Measurements from ENCODE around the gene RANBP3.
A peak's percentile ranks its signal among the peaks of the same experiment; 100 is the strongest.

GRCh38 chr19:5993648-5994358, 15.9 kb upstream of the RANBP3 start:
- TF ChIP-seq ISL1 (CRISPR knock-in tag; IDR thresholded peaks at IDR 0.05), result no peak
- no peak for TF ChIP-seq CREB5 (CRISPR knock-in tag; IDR thresholded peaks at IDR 0.05; ENCODE audit: low read depth)
- TF ChIP-seq, protein P1, sequence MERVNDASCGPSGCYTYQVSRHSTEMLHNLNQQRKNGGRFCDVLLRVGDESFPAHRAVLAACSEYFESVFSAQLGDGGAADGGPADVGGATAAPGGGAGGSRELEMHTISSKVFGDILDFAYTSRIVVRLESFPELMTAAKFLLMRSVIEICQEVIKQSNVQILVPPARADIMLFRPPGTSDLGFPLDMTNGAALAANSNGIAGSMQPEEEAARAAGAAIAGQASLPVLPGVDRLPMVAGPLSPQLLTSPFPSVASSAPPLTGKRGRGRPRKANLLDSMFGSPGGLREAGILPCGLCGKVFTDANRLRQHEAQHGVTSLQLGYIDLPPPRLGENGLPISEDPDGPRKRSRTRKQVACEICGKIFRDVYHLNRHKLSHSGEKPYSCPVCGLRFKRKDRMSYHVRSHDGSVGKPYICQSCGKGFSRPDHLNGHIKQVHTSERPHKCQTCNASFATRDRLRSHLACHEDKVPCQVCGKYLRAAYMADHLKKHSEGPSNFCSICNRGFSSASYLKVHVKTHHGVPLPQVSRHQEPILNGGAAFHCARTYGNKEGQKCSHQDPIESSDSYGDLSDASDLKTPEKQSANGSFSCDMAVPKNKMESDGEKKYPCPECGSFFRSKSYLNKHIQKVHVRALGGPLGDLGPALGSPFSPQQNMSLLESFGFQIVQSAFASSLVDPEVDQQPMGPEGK (CRISPR knock-in tag; IDR thresholded peaks at IDR 0.05; ENCODE audit: borderline replicate concordance), result no peak
- no peak for TF ChIP-seq ZNF565 (CRISPR knock-in tag; conservative IDR thresholded peaks at IDR 0.05; ENCODE audit: low read depth)
- TF ChIP-seq TOX (CRISPR knock-in tag; IDR thresholded peaks at IDR 0.05; ENCODE audit: borderline replicate concordance), result no peak
- no peak for TF ChIP-seq ESRRG (CRISPR knock-in tag; IDR thresholded peaks at IDR 0.05)
- TF ChIP-seq OSR1 (CRISPR knock-in tag; IDR thresholded peaks at IDR 0.05), result no peak
- TF ChIP-seq ZFP30 (CRISPR knock-in tag; IDR thresholded peaks at IDR 0.05), result no peak
- TF ChIP-seq SNAI2 (CRISPR knock-in tag; IDR thresholded peaks at IDR 0.05), result no peak
- no peak for TF ChIP-seq PPARA (CRISPR knock-in tag; IDR thresholded peaks at IDR 0.05; ENCODE audit: borderline replicate concordance)
- TF ChIP-seq TCF4 (CRISPR knock-in tag; IDR thresholded peaks at IDR 0.05; ENCODE audit: borderline replicate concordance), result peak; percentile 83

All from SK-N-SH treated with all-trans-retinoic acid at 6 μM for 48 hours (cell line).